ENCODE data around the gene N4BP3. TPM values are rescaled to one million over a fixed set of nuclear protein-coding genes. Genes with fewer than 3 reads are reported as not detected.

The N4BP3 gene
- total and polyA plus RNA-seq, 2 of the 4 experiments (the other 2 are of a cell fraction): 0.14 to 0.18 TPM

- Histone ChIP-seq H4K20me1 (ENCODE audit: insufficient read depth, low read length) (no peaks in the 10 kb centered on the region; the same call in 1 of the 2 replicates), H3K4me2 (ENCODE audit: low read depth, low read length) (no peak overlapping the region), H3K9ac (ENCODE audit: low read depth, low read length) (no peak overlapping the region), H2AK9ac (replicated peaks; ENCODE audit: low read depth, low read length, poor library complexity) (no peak overlapping the region), H3K9me1 (ENCODE audit: insufficient read depth, low read length) (peaks cover 7% of the 10 kb centered on the region; the same call in 1 of the 2 replicates), H3K79me1 (ENCODE audit: low read depth in 1 of 2, low read length in 2 of 2) (peaks cover 17 to 28% of the 10 kb centered on the region in 2 experiments), H3K23ac (ENCODE audit: low read depth, low read length) (no peak overlapping the region), H2BK5ac (ENCODE audit: low read depth, low read length, poor library complexity, severe bottlenecking) (no peak overlapping the region), H2AFZ (replicated peaks; ENCODE audit: low read length, poor library complexity) (peak overlapping the region; percentile 86), H2AK5ac (ENCODE audit: low read depth, low read length) (no peak overlapping the region), H2BK15ac (ENCODE audit: low read depth, low read length) (no peak overlapping the region), H3K56ac (ENCODE audit: extremely low read depth, insufficient read depth, low read length) (no peak overlapping the region), H4K91ac (ENCODE audit: insufficient read depth, low read depth, low read length) (no peak overlapping the region), H3K14ac (replicated peaks; ENCODE audit: low read depth, low read length) (no peak overlapping the region), H2BK20ac (ENCODE audit: low read depth, low read length) (no peak overlapping the region), H3K18ac (ENCODE audit: low read depth, low read length) (no peak overlapping the region), H3K4me1 (ENCODE audit: control insufficient read depth, insufficient read depth, low read length) (peaks cover 7% of the 10 kb centered on the region), H3K27me3 (ENCODE audit: control insufficient read depth, insufficient read depth, low read length) (peaks cover 5% of the 10 kb centered on the region), H3K36me3 (ENCODE audit: control insufficient read depth, insufficient read depth, low read length) (peaks cover 9% of the 10 kb centered on the region), H3K9me3 (ENCODE audit: control insufficient read depth, insufficient read depth, low read length) (no peaks in the 10 kb centered on the region), H3K4me3 (ENCODE audit: insufficient read depth, low read depth, low read length) (no peak overlapping the region), H4K8ac (ENCODE audit: low read depth in 2 of 2, low read length in 2 of 2) (peak overlapping the region in 1 of 2 experiments; percentile 10; a peak in 1 of 4 replicates), H4K5ac (ENCODE audit: low read depth, low read length) (no peak overlapping the region), H3K4ac (ENCODE audit: low read depth, low read length) (no peak overlapping the region), H2BK120ac (ENCODE audit: low read depth, low read length) (no peak overlapping the region), H3K27ac (ENCODE audit: insufficient read depth, low read length) (no peak overlapping the region)
- in situ Hi-C loops (cut with MboI; ENCODE audit: low sequenced_read_pairs): loop anchor here (10.0 to 25.0 kb wide), 2 partner anchors 218 to 550 kb away; partner anchors contain the start of gene B4GALT7
- intact Hi-C loops (cut with micrococcal nuclease): no loop called here
- dilution Hi-C loops (cut with HindIII; ENCODE audit: low sequenced_read_pairs, unreplicated experiment): no loop called here
- no peak for ATAC-seq (ENCODE audit: low read depth)
- CTCF ChIA-PET: no interaction called here
- POLR2A ChIA-PET (ENCODE audit: unreplicated experiment): interaction anchor here (0.6 kb wide), 1 partner anchor 1179 kb away, joined by 16 read pairs; no protein-coding TSS in a partner anchor
- WGBS, 2 experiments (ENCODE audit: extremely low coverage in 2 of 2, insufficient read length in 1 of 2): 88% methylated on average over 3 of the region's 8 CpGs; no CpG with 5 or more reads in 1 of the 2 experiments
- TF ChIP-seq RFX5 (IDR thresholded peaks at IDR 0.05; ENCODE audit: low read depth, low read length) (no peak), USF2 (IDR thresholded peaks at IDR 0.05; ENCODE audit: low read depth, low read length) (no peak), MAFK (IDR thresholded peaks at IDR 0.05; ENCODE audit: low read depth, low read length) (no peak), MXI1 (IDR thresholded peaks at IDR 0.05; ENCODE audit: borderline replicate concordance, low read depth, low read length) (no peak), SMC3 (IDR thresholded peaks at IDR 0.05; ENCODE audit: low read depth, low read length) (no peak), POLR2A (IDR thresholded peaks at IDR 0.05; ENCODE audit: low read depth, low read length) (no peak), CHD1 (IDR thresholded peaks at IDR 0.05; ENCODE audit: low read depth, low read length) (no peak), RAD21 (IDR thresholded peaks at IDR 0.05; ENCODE audit: low read length) (no peak), BHLHE40 (IDR thresholded peaks at IDR 0.05; ENCODE audit: low read depth, low read length) (no peak), RCOR1 (IDR thresholded peaks at IDR 0.05; ENCODE audit: insufficient replicate concordance, low read length) (no peak), CEBPB (IDR thresholded peaks at IDR 0.05; ENCODE audit: low read depth, low read length) (no peak), CTCF (conservative IDR thresholded peaks at IDR 0.05; ENCODE audit: low read depth, low read length) (no peak), FOS (IDR thresholded peaks at IDR 0.05; ENCODE audit: low read depth, low read length) (no peak), NFE2L2 (IDR thresholded peaks at IDR 0.05; ENCODE audit: low read depth, low read length) (no peak)
- TF ChIP-seq, protein P1, sequence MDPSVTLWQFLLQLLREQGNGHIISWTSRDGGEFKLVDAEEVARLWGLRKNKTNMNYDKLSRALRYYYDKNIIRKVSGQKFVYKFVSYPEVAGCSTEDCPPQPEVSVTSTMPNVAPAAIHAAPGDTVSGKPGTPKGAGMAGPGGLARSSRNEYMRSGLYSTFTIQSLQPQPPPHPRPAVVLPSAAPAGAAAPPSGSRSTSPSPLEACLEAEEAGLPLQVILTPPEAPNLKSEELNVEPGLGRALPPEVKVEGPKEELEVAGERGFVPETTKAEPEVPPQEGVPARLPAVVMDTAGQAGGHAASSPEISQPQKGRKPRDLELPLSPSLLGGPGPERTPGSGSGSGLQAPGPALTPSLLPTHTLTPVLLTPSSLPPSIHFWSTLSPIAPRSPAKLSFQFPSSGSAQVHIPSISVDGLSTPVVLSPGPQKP (IDR thresholded peaks at IDR 0.05; ENCODE audit: borderline replicate concordance, low read depth, low read length): no peak
- no TSS peak for BruUV-seq (replicated peaks)
- DNase-seq: peak; percentile 16
Measured at GRCh38 chr5:178155065-178155464, 41.7 kb downstream of the N4BP3 start.

Data from IMR-90 (cell line).